Measurements from ENCODE around the gene PRKAA1.
A peak's percentile ranks its signal among the peaks of the same experiment; 100 is the strongest.

Gene PRKAA1

GRCh38 chr5:40798012-40798800 lies at the start of gene PRKAA1:
Gene PRKAA1 (minus strand): TSS chr5:40798374. CDS start chr5:40798189, 185 bp downstream.
- DNase-seq (ENCODE audit: low read depth in 2 of 2), result peak; percentile 76 to 77

GRCh38 chr5:40847525-40847924 lies 49.4 kb upstream of the PRKAA1 start:
- no peak for DNase-seq (ENCODE audit: low read depth in 2 of 2)

- no peak for DNase-seq (ENCODE audit: low read depth in 2 of 2)
Observed at GRCh38 chr5:40846371-40846770, 48.2 kb upstream of the PRKAA1 start.

GRCh38 chr5:40844565-40844964 lies 46.4 kb upstream of the PRKAA1 start:
- no peak for DNase-seq (ENCODE audit: low read depth in 2 of 2)

DNA sequence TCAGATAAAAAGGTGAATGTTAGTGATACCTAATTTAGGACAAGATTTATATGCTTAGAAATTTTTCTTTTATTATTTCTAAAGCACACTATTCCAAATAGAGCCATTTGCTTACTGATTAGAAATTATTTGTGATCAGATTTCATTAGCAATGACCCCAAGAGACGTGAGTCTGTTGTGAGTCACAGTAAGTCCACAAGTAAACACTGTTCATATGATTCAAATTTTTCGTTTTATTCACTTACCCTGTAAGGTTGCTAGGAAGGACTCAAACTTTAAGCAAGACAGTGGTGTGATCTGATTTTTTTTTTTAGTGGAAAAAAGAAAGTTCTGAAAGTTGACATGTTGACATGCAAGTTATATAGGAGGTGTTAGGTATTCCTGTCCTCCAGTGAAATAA lies 44.2 kb upstream of the PRKAA1 start:
- no peak for DNase-seq (ENCODE audit: low read depth in 2 of 2)

GRCh38 chr5:40841068-40841805 lies 43.1 kb upstream of the PRKAA1 start, which contains the start of gene CARD6:
Gene CARD6 (plus strand): TSS chr5:40841367. CDS start chr5:40841383, 16 bp downstream.
- no peak for DNase-seq (ENCODE audit: low read depth in 2 of 2)

DNA sequence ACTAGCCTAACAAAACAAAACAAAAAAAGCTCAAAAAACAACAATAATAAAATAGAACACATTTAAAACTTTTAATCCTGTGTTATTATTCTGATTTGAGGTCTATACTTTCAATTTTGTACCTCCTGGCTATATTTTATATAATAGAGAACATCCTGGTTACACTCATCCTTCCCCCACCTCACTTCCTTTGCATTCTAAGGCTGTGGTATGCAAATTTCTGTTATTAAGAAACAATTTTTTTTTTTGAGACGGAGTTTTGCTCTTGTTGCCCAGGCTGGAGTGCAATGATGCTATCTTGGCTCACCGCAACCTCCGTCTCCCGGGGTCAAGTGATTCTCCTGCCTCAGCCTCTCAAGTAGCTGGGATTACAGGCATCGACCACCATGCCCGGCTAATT lies 39.9 kb upstream of the PRKAA1 start:
- no peak for DNase-seq (ENCODE audit: low read depth in 2 of 2)

GRCh38 chr5:40834849-40835787 lies 36.9 kb upstream of the PRKAA1 start, which contains the start of gene RPL37:
Gene RPL37 (minus strand): TSS chr5:40835222. CDS start chr5:40835185, 37 bp downstream.
- DNase-seq (ENCODE audit: low read depth in 2 of 2), result peak; percentile 78 to 81

GRCh38 chr5:40834391-40834848 lies 36.2 kb upstream of the PRKAA1 start:
- DNase-seq (ENCODE audit: low read depth in 2 of 2), result peak; percentile 16 to 18

DNA sequence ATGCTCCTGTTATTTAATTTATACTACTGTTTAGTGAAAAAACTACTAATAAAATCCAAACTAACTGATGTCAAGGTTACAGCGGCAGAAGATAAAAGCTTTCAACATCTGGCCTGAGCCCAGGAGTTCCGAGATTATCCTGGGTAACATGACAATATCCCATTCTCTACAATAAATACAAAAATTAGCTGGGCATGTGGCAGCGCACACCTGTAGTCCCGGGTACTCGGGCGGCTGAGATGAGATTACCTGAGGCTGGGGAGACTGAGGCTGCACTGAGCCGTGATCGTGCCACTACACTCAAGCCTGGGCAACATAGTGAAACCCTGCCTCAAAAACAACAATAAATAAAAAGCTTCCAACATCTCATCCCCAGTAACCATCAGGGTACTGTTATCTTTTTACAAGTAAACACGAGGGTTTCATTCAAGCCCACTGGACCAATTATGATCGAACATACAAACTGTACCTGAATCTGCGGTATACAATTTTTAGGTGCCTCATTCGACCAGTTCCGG lies 35.6 kb upstream of the PRKAA1 start:
- no peak for DNase-seq (ENCODE audit: low read depth in 2 of 2)

DNA sequence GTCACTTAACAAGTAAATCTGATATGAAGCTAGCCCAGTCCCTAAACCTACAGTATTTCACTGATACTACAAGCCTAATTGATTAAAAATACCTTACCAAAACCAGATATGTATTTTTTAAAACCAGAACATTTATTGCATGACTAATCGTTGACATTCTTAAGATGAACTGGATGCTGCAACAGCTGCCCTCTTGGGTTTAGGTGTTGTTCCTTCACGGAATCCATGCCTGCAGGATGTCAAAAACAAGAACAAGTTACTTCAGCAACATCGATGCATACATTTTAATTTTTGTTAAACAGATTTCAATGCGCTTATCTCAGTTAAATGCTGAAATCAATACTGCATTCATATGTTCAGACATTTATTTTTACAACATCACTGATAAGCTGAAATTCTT lies 34.2 kb upstream of the PRKAA1 start:
- no peak for DNase-seq (ENCODE audit: low read depth in 2 of 2)

DNA sequence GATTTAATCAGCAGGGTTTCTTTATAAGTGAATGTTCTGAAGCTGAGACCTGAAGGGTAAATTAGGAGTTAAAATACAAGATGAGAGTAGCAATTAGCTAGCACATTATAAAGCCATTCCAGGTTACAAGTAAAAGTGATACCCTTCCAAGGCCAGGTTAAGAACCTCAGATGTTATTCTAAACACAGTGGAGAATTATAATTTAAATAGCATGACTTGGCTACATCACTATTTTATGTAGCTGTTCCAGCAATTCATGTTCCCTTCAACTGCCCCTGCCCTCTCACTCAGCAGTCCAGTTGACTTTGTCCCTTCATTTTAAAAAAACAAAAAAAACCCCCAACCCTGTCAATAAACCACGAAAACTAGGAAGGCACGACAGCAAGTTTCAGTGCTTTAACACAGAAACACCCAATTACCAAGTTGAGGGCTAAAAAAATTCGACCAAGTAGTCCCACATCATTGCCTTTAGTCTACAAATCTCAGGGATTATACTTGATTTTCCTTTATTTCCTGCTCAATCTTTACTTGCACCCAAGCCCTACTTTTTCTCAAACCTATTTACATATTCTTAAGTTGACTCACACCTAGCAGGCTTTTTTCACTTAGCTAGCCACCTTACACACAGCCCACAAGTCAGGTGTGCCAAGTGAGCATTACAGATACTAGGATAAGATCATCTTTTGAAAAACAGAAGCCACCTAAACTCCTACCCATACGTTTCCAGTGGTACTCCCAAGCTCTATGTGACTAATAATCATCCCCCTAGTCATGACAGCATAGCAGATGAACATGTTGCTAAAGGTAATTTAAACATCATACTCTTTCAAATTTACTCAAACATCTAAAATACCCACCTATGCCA lies 33.4 kb upstream of the PRKAA1 start:
- DNase-seq (ENCODE audit: low read depth in 2 of 2), result no peak

GRCh38 chr5:40829748-40830533 lies 31.8 kb upstream of the PRKAA1 start:
- DNase-seq (ENCODE audit: low read depth in 2 of 2), result no peak

GRCh38 chr5:40828690-40829661 lies 30.8 kb upstream of the PRKAA1 start:
- DNase-seq (ENCODE audit: low read depth in 2 of 2), result no peak

GRCh38 chr5:40828021-40828631 lies 30.0 kb upstream of the PRKAA1 start:
- DNase-seq (ENCODE audit: low read depth in 2 of 2), result no peak

DNA sequence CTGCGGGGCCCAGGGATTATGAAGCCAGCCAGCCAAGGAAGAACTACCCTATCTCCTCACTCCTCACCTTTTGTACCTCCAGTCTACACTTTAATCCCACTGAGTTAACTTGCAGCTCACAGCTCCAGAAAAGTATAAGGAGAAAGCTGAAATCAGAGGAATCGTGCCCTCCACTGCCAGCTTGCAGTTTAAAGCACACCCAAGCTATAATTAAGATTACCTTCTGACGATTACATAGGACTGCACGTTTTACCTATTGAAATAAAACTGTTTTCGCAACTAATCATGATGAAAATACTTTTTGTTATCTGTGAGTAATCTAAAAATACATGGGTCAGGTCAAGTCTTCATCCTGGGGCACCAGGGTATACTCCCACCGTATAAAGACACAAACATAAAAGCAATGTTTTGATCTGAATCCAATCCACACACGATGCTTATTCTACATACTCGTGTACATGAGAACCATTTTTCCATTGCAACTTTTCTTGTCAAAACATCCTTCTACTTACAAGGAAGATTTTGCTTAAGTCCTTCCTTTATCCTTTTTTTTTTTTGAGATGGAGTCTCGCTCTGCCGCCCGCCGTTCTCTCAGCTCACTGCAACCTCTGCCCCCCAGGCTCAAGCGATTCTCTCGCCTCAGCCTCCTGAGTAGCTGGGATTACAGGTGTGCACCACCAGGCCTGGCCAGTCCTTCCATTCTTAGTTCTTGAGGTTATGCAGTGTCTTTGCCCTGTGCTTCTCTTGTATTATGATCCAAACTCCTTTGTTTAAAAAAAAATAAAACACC lies 29.2 kb upstream of the PRKAA1 start:
- no peak for DNase-seq (ENCODE audit: low read depth in 2 of 2)
